Omental fat pad (tissue), 4 donors: Measurements from ENCODE around the gene NTMT1. TPM values are rescaled to one million over a fixed set of nuclear protein-coding genes. Genes with fewer than 3 reads are reported as not detected.

Experiments used
- ATAC-seq: fragments of 150-250 bp; one replicate; pipeline ENCODE4 v1.9.1; 2016; ENCODE audit warnings: mild to moderate bottlenecking, moderate library complexity; ENCODE audit not compliant: low FRiP score
- DNase-seq: peaks from one replicate; pipeline ENCODE4 v3.0.0-alpha.2; 2019; ENCODE audit warnings: low spot score
- CTCF ChIP-seq, 3 donors: fragments of 450-650 bp; IDR thresholded peaks; one replicate each; pipeline ENCODE4 v1.5.1; 2016 to 2017; ENCODE audit warnings: antibody characterized with exemption in 3 of 3, mild to moderate bottlenecking in 3 of 3, moderate library complexity in 2 of 3
- total RNA-seq, 4 donors: library from RNA; depleted of rRNA; stranded (reverse); fragments of >200 nt; gene quantifications; one replicate each; pipeline ENCODE4 v1.1.0, GENCODE V29; 2016

Gene NTMT1
- total RNA-seq, 4 donors from 2014 or later: 15.8 to 37.9 (median 20.3) TPM

GRCh38 chr9:129649726-129650679 lies 24.0 kb downstream of the NTMT1 start:
- no peak for ATAC-seq
- TF ChIP-seq CTCF (IDR thresholded peaks at IDR 0.05): no peak
- DNase-seq: no peak

GRCh38 chr9:129650680-129651235 lies 24.8 kb downstream of the NTMT1 start:
- no peak for TF ChIP-seq CTCF (IDR thresholded peaks at IDR 0.05)
- DNase-seq (no peak), ATAC-seq (no peak)

GRCh38 chr9:129653823-129654553 lies 28.0 kb downstream of the NTMT1 start:
- no peak for TF ChIP-seq CTCF (IDR thresholded peaks at IDR 0.05)
- no peak for ATAC-seq
- no peak for DNase-seq

- ATAC-seq (no peak), DNase-seq (no peak)
- TF ChIP-seq CTCF (IDR thresholded peaks at IDR 0.05): no peak
These were observed 28.6 kb downstream of the NTMT1 start for GRCh38 chr9:129654554-129655040.

- DNase-seq: no peak
- no peak for TF ChIP-seq CTCF (IDR thresholded peaks at IDR 0.05)
- ATAC-seq: no peak
These were observed 29.2 kb downstream of the NTMT1 start for GRCh38 chr9:129655154-129655553.

- no peak for TF ChIP-seq CTCF (IDR thresholded peaks at IDR 0.05)
- DNase-seq (no peak), ATAC-seq (no peak)
These were observed 29.7 kb downstream of the NTMT1 start for GRCh38 chr9:129655696-129656095.
